Esophagus muscularis mucosa (tissue), 4 donors: ENCODE results near the gene PCSK6. TPM values are rescaled to one million over a fixed set of nuclear protein-coding genes. Genes with fewer than 3 reads are reported as not detected.
"Not testable (repeated sequence)": the region's sequence is repeated elsewhere in the genome, so short reads cannot be mapped to it uniquely, and the experiment has no call there.

Source experiments
- DNase-seq: peaks from one replicate; pipeline ENCODE4 v3.0.0-alpha.2; 2017; ENCODE audit errors: extremely low spot score
- H3K27ac ChIP-seq, 4 donors: fragments of 200-600 bp; sonication (generic); replicated peaks in 1 of 4; 1 replicate in 3 of 4; 2 replicates in 1 of 4; pipeline ENCODE4 v1.5.1; 2016 to 2019; ENCODE audit warnings: mild to moderate bottlenecking in 1 of 4
- H3K27me3 ChIP-seq, 4 donors: fragments of 200-600 bp; sonication (generic); one replicate each; pipeline versions ENCODE4 v1.5.1 to v1.6.0; 2016 to 2019
- H3K36me3 ChIP-seq, 4 donors: fragments of 200-600 bp; sonication (generic); one replicate each; pipeline ENCODE4 v1.5.1; 2016 to 2019
- H3K4me1 ChIP-seq, 4 donors: fragments of 200-600 bp; sonication (generic); one replicate each; pipeline ENCODE4 v1.5.1; 2016 to 2019
- H3K4me3 ChIP-seq, 4 donors: fragments of 200-600 bp; sonication (generic); 1 replicate in 2 of 4; 2 replicates in 2 of 4; pipeline ENCODE4 v1.5.1; 2016 to 2019; ENCODE audit warnings: mild to moderate bottlenecking in 4 of 4, moderate library complexity in 1 of 4
- H3K9me3 ChIP-seq, 4 donors: fragments of 200-600 bp; sonication (generic); 1 replicate in 3 of 4; 2 replicates in 1 of 4; pipeline ENCODE4 v1.5.1; 2016 to 2019
- CTCF ChIP-seq, 3 experiments: fragments of 200-600 bp in 2 of 3; fragments of 450-650 bp in 1 of 3; sonication (generic) in 2 of 3; IDR thresholded peaks; one replicate each; pipeline ENCODE4 v1.5.1; 2017 to 2019; ENCODE audit warnings: antibody characterized with exemption in 3 of 3, mild to moderate bottlenecking in 2 of 3, moderate library complexity in 1 of 3
- EP300 ChIP-seq: sonication (generic); formaldehyde crosslinking; IDR thresholded peaks from one replicate; pipeline ENCODE4 v1.6.1; 2017; ENCODE audit warnings: antibody characterized with exemption
- POLR2A ChIP-seq: fragments of 450-650 bp; IDR thresholded peaks from one replicate; pipeline ENCODE4 v1.6.1; 2017; ENCODE audit warnings: antibody characterized with exemption, moderate library complexity, mild to moderate bottlenecking, low read depth
- POLR2AphosphoS5 ChIP-seq, 2 donors: sonication (generic); formaldehyde crosslinking; IDR thresholded peaks; one replicate each; pipeline ENCODE4 v1.6.1; 2017; ENCODE audit warnings: antibody characterized with exemption in 2 of 2
- WGBS: methylation state at CpG from one replicate; pipeline ENCODE4 v1.1.5; 2018; 5-methylcytosine and 5-hydroxymethylcytosine counted together
- intact Hi-C: fragments of 100-400 bp; cut with DNase I; formaldehyde crosslinking; loops from one replicate; pipeline ENCODE4 v1.15.1; 2023
- total RNA-seq, 4 donors: library from RNA; depleted of rRNA; stranded (reverse); fragments of >200 nt; gene quantifications; one replicate each; pipeline versions ENCODE4 v1.1.0 to v1.2.1, GENCODE V29; 2016

The PCSK6 gene
- total RNA-seq, 4 donors from 2014 or later, result 13.6 to 24.1 (median 15.3) TPM

GRCh38 chr15:101406526-101407195 lies 82.8 kb downstream of the PCSK6 start:
- H3K9me3 ChIP-seq, result no peaks in the 10 kb centered on the region
- TF ChIP-seq POLR2A (no peak), POLR2AphosphoS5 (IDR thresholded peaks at IDR 0.05) (no peak), EP300 (no peak), CTCF (IDR thresholded peaks at IDR 0.05) (no peak)
- 84% methylated on average over 18 of the region's 20 CpGs for WGBS
- H3K4me1 ChIP-seq, result no peaks in the 10 kb centered on the region
- no peak overlapping the region for H3K27ac ChIP-seq
- intact Hi-C loops, result no loop called here
- no peaks in the 10 kb centered on the region for H3K27me3 ChIP-seq
- DNase-seq, result no peak
- H3K36me3 ChIP-seq, result no peaks in the 10 kb centered on the region
- H3K4me3 ChIP-seq, result no peak overlapping the region

GRCh38 chr15:101406036-101406435 lies 83.5 kb downstream of the PCSK6 start:
- intact Hi-C loops, result no loop called here
- 74% methylated on average over 12 of the region's 12 CpGs for WGBS
- TF ChIP-seq POLR2AphosphoS5 (IDR thresholded peaks at IDR 0.05), result no peak
- no peak for TF ChIP-seq POLR2A
- no peak for TF ChIP-seq EP300
- TF ChIP-seq CTCF (IDR thresholded peaks at IDR 0.05), result no peak
- DNase-seq, result no peak
- H3K4me3 ChIP-seq, result no peak overlapping the region
- H3K27me3 ChIP-seq, result no peaks in the 10 kb centered on the region
- H3K4me1 ChIP-seq, result no peaks in the 10 kb centered on the region
- no peaks in the 10 kb centered on the region for H3K9me3 ChIP-seq
- no peaks in the 10 kb centered on the region for H3K36me3 ChIP-seq
- H3K27ac ChIP-seq, result no peak overlapping the region

- intact Hi-C loops, result no loop called here
- Histone ChIP-seq H3K27ac (no peak overlapping the region), H3K9me3 (no peaks in the 10 kb centered on the region), H3K4me3 (no peak overlapping the region), H3K36me3 (no peaks in the 10 kb centered on the region), H3K4me1 (no peaks in the 10 kb centered on the region), H3K27me3 (peaks cover 0 to 13% (median 0%) of the 10 kb centered on the region in 4 donors)
- no peak for TF ChIP-seq POLR2AphosphoS5 (IDR thresholded peaks at IDR 0.05)
- no peak for TF ChIP-seq CTCF (IDR thresholded peaks at IDR 0.05)
- no peak for TF ChIP-seq EP300
- TF ChIP-seq POLR2A, result no peak
- WGBS, result 96% methylated on average over 6 of the region's 6 CpGs
- DNase-seq, result no peak
Measured at GRCh38 chr15:101404245-101404644, 85.3 kb downstream of the PCSK6 start.

- H3K36me3 ChIP-seq, H3K4me1 ChIP-seq, H3K4me3 ChIP-seq, intact Hi-C loops, H3K27ac ChIP-seq, DNase-seq, H3K9me3 ChIP-seq: not testable (repeated sequence)
- WGBS, result 93% methylated on average over 2 of the region's 4 CpGs
- H3K27me3 ChIP-seq, result peaks cover 0 to 21% (median 0%) of the 10 kb centered on the region in 4 donors
Measured at GRCh38 chr15:101402883-101403282, 86.6 kb downstream of the PCSK6 start.

- H3K4me3 ChIP-seq, result no peak overlapping the region
- peaks cover 0 to 13% (median 0%) of the 10 kb centered on the region in 4 donors for H3K36me3 ChIP-seq
- intact Hi-C loops, result no loop called here
- H3K27ac ChIP-seq, result no peak overlapping the region
- peaks cover 0 to 25% (median 0%) of the 10 kb centered on the region in 4 donors for H3K27me3 ChIP-seq
- H3K4me1 ChIP-seq, result no peaks in the 10 kb centered on the region
- WGBS, result 77% methylated on average over 8 of the region's 8 CpGs
- no peaks in the 10 kb centered on the region for H3K9me3 ChIP-seq
- no peak for DNase-seq
- TF ChIP-seq POLR2A, result no peak
- TF ChIP-seq CTCF (IDR thresholded peaks at IDR 0.05), result no peak
- TF ChIP-seq POLR2AphosphoS5 (IDR thresholded peaks at IDR 0.05), result no peak
- no peak for TF ChIP-seq EP300
Measured at GRCh38 chr15:101401286-101401685, 88.2 kb downstream of the PCSK6 start.
